Endothelial cell of umbilical vein (primary cell): ENCODE results near the gene ACOT13. TPM values are rescaled to one million over a fixed set of nuclear protein-coding genes. Genes with fewer than 3 reads are reported as not detected.
"Not testable (repeated sequence)": the region's sequence is repeated elsewhere in the genome, so short reads cannot be mapped to it uniquely, and the experiment has no call there.

Experiments
- BruUV-seq: library from RNA; stranded (reverse); fragments of 400-500 nt; replicated peaks from 2 replicates; lab custom pipeline; 2021; lab: Mats Ljungman, UMichigan
- CTCF ChIA-PET: fragments of 300-600, 350-600 bp; sonication (Branson Sonifier 250); formaldehyde crosslinking; loops from one replicate; lab custom pipeline; 2021; ENCODE audit warnings: antibody characterized with exemption, inconsistent platforms; lab: Charles Lee
- POLR2A ChIA-PET: fragments of 300-600, 350-600 bp; sonication (Branson Sonifier 250); formaldehyde crosslinking; loops from one replicate; lab custom pipeline; 2021; ENCODE audit warnings: antibody characterized with exemption, inconsistent platforms; lab: Charles Lee
- DNase-seq: peaks from one replicate; pipeline ENCODE4 v3.0.0-alpha.2; 2011; ENCODE audit warnings: low read depth, low spot score
- FAIRE-seq: peaks from 2 replicates; lab custom pipeline; 2011; peaks lifted over from hg19 to GRCh38; lab: Jason Lieb, UNC
- H2AFZ ChIP-seq: 2 replicates; pipeline ENCODE4 v1.6.0; 2012; ENCODE audit warnings: low read depth, low read length, control low read depth, inconsistent platforms
- H3K27ac ChIP-seq: 2 replicates; pipeline ENCODE4 v1.5.1; 2011; ENCODE audit warnings: low read depth, mild to moderate bottlenecking, control low read depth, low read length, moderate library complexity; ENCODE audit not compliant: insufficient read depth
- H3K27me3 ChIP-seq, 2 experiments: 2 replicates each; pipeline versions ENCODE4 v1.6.0 to v1.6.1; 2011; ENCODE audit warnings: low read length in 2 of 2, mixed read lengths in 1 of 2; ENCODE audit not compliant: control insufficient read depth in 2 of 2, insufficient read depth in 2 of 2
- H3K36me3 ChIP-seq, 2 experiments: 2 replicates in 1 of 2; 3 replicates in 1 of 2; pipeline ENCODE4 v1.5.1; 2011; ENCODE audit warnings: low read length in 2 of 2, mild to moderate bottlenecking in 1 of 2, moderate library complexity in 1 of 2; ENCODE audit not compliant: control insufficient read depth in 2 of 2, insufficient read depth in 2 of 2; ENCODE audit errors: extremely low read depth in 1 of 2
- H3K4me1 ChIP-seq: 3 replicates; pipeline ENCODE4 v1.5.1; 2011; ENCODE audit warnings: mild to moderate bottlenecking, low read length; ENCODE audit not compliant: control insufficient read depth, insufficient read depth; ENCODE audit errors: extremely low read depth
- H3K4me2 ChIP-seq: 2 replicates; pipeline ENCODE4 v1.6.1; 2011; ENCODE audit warnings: low read length, control low read depth, mixed read lengths; ENCODE audit not compliant: insufficient read depth
- H3K4me3 ChIP-seq, 3 experiments: fragments of 200-600 bp in 1 of 3; sonication (generic), shearing (Covaris generic) in 1 of 3; replicated peaks in 1 of 3; 2 replicates each; pipeline ENCODE4 v1.5.1; 2011 to 2016; ENCODE audit warnings: control low read depth in 3 of 3, low read length in 3 of 3, mild to moderate bottlenecking in 2 of 3, inconsistent platforms in 1 of 3, low read depth in 1 of 3, moderate library complexity in 1 of 3; ENCODE audit not compliant: insufficient read depth in 1 of 3
- H3K79me2 ChIP-seq: 2 replicates; pipeline ENCODE4 v1.6.0; 2012; ENCODE audit warnings: low read length, inconsistent platforms; ENCODE audit not compliant: control insufficient read depth, insufficient read depth
- H3K9ac ChIP-seq: replicated peaks from 2 replicates; pipeline ENCODE3; 2011; ENCODE audit warnings: low read length, control low read depth; ENCODE audit not compliant: insufficient read depth; ENCODE audit errors: extremely low read depth
- H3K9me1 ChIP-seq: replicated peaks from 3 replicates; pipeline ENCODE4 v1.6.0; 2011; ENCODE audit warnings: mild to moderate bottlenecking, low read length; ENCODE audit not compliant: control insufficient read depth, insufficient read depth; ENCODE audit errors: extremely low read depth
- H3K9me3 ChIP-seq: replicated peaks from 2 replicates; pipeline ENCODE4 v1.5.1; 2012; ENCODE audit warnings: low read length, inconsistent platforms; ENCODE audit not compliant: control insufficient read depth, insufficient read depth
- H4K20me1 ChIP-seq: replicated peaks from 2 replicates; pipeline ENCODE3; 2011; ENCODE audit warnings: mild to moderate bottlenecking, low read length; ENCODE audit not compliant: control insufficient read depth, insufficient read depth; ENCODE audit errors: extremely low read depth
- JUN ChIP-seq: IDR thresholded peaks from 2 replicates; pipeline ENCODE4 v1.6.1; 2011; ENCODE audit warnings: borderline replicate concordance, low read depth; ENCODE audit not compliant: insufficient read length, insufficient read depth
- MYC ChIP-seq: IDR thresholded peaks from one replicate; pipeline ENCODE4 v1.6.1; 2011; ENCODE audit warnings: mild to moderate bottlenecking, low read depth, low read length
- POLR2A ChIP-seq: IDR thresholded peaks from 2 replicates; pipeline ENCODE4 v1.6.1; 2012; ENCODE audit warnings: low read depth, mild to moderate bottlenecking, control low read depth, low read length
- dilution Hi-C: fragments of 300-500 bp; cut with MboI; formaldehyde crosslinking; loops from one replicate; pipeline ENCODE4 v1.15.0; 2019; ENCODE audit warnings: low sequenced_read_pairs; ENCODE audit not compliant: extremely low pct_ligation_motif_present
- intact Hi-C: fragments of 100-400 bp; cut with micrococcal nuclease; formaldehyde crosslinking; loops from one replicate; pipeline ENCODE4 v1.10.0; 2022
- polyA plus RNA-seq, 4 experiments: library from polyadenylated mRNA; depleted of rRNA in 3 of 4; stranded (reverse) in 3 of 4; unstranded in 1 of 4; fragments of >200 nt; gene quantifications; 2 replicates each; pipeline versions ENCODE4 v1.2.1 to v1.2.3, GENCODE V29; 2011 to 2012; ENCODE audit warnings: missing spikeins in 1 of 4
- total RNA-seq: library from RNA; stranded (reverse); gene quantifications from 2 replicates; pipeline ENCODE4 v1.2.3, GENCODE V29; 2021

The ACOT13 gene
- total and polyA plus RNA-seq, 2 donors (not counting 3 experiments of a cell fraction or from before 2014, with no cell fraction given), result 7.7 to 24.1 TPM

GRCh38 chr6:24752917-24753492 is 86.1 kb downstream of the ACOT13 start:
- Histone ChIP-seq H3K79me2 (no peaks in the 10 kb centered on the region), H3K9me1 (no peaks in the 10 kb centered on the region), H3K27me3 (peaks cover 0 to 2% of the 10 kb centered on the region in 2 experiments), H3K36me3 (no peaks in the 10 kb centered on the region), H3K4me1 (no peaks in the 10 kb centered on the region), H3K4me2 (no peak overlapping the region), H3K4me3 (no peak overlapping the region), H3K27ac (no peak overlapping the region), H3K9ac (no peak overlapping the region), H2AFZ (no peak overlapping the region), H4K20me1 (no peaks in the 10 kb centered on the region), H3K9me3 (no peaks in the 10 kb centered on the region)
- dilution Hi-C loops (no loop called here), intact Hi-C loops (no loop called here)
- FAIRE-seq, result no peak
- no TSS peak for BruUV-seq
- ChIA-PET CTCF (interaction anchor here (0.8 kb wide), 1 partner anchor 172 kb away, joined by 3 read pairs; no protein-coding TSS in a partner anchor), POLR2A (no interaction called here)
- DNase-seq, result no peak
- TF ChIP-seq JUN, result no peak
- no peak for TF ChIP-seq POLR2A

- no TSS peak for BruUV-seq
- H3K4me3 ChIP-seq, result no peak overlapping the region
- H3K27ac ChIP-seq, result no peak overlapping the region
- dilution Hi-C loops, result no loop called here
- no peaks in the 10 kb centered on the region for H4K20me1 ChIP-seq
- no peak for FAIRE-seq
- no peaks in the 10 kb centered on the region for H3K9me1 ChIP-seq
- no peaks in the 10 kb centered on the region for H3K4me1 ChIP-seq
- no peak overlapping the region for H3K9ac ChIP-seq
- H3K36me3 ChIP-seq, result no peaks in the 10 kb centered on the region
- H3K27me3 ChIP-seq, result peaks cover 0 to 2% of the 10 kb centered on the region in 2 experiments
- no peak overlapping the region for H2AFZ ChIP-seq
- no peaks in the 10 kb centered on the region for H3K9me3 ChIP-seq
- ChIA-PET POLR2A (no interaction called here), CTCF (interaction anchor here (0.8 kb wide), 1 partner anchor 172 kb away, joined by 3 read pairs; no protein-coding TSS in a partner anchor)
- no peak for DNase-seq
- no peaks in the 10 kb centered on the region for H3K79me2 ChIP-seq
- TF ChIP-seq POLR2A (no peak), MYC (no peak)
- intact Hi-C loops, result no loop called here
- no peak overlapping the region for H3K4me2 ChIP-seq
These were observed 86.7 kb downstream of the ACOT13 start for GRCh38 chr6:24753545-24753944.

GRCh38 chr6:24754378-24754777 is 87.5 kb downstream of the ACOT13 start:
- H3K79me2 ChIP-seq, POLR2A ChIA-PET, H3K4me3 ChIP-seq, H3K9me3 ChIP-seq, BruUV-seq, H3K4me2 ChIP-seq, H3K9ac ChIP-seq, H4K20me1 ChIP-seq, H3K4me1 ChIP-seq, H3K27ac ChIP-seq, dilution Hi-C loops, CTCF ChIA-PET, H3K9me1 ChIP-seq, DNase-seq, intact Hi-C loops, H3K36me3 ChIP-seq, H2AFZ ChIP-seq, H3K27me3 ChIP-seq, FAIRE-seq: not testable (repeated sequence)
